PC-3 (cell line): Measurements from ENCODE around the gene SMPD3.

Source experiments
- EZH2 ChIP-seq: fragments of 300-600 bp; sonication (generic); IDR thresholded peaks from one replicate; pipeline ENCODE4 v1.6.1; 2017; ENCODE audit warnings: antibody characterized with exemption, mild to moderate bottlenecking, low read length; ENCODE audit not compliant: unreplicated experiment
- TF ChIP-seq, protein P1 (sequence below): fragments of 300-600 bp; sonication (generic); conservative IDR thresholded peaks from 2 replicates; pipeline ENCODE4 v1.5.1; 2017; ENCODE audit warnings: antibody characterized with exemption, low read depth, mild to moderate bottlenecking, low read length

DNA sequence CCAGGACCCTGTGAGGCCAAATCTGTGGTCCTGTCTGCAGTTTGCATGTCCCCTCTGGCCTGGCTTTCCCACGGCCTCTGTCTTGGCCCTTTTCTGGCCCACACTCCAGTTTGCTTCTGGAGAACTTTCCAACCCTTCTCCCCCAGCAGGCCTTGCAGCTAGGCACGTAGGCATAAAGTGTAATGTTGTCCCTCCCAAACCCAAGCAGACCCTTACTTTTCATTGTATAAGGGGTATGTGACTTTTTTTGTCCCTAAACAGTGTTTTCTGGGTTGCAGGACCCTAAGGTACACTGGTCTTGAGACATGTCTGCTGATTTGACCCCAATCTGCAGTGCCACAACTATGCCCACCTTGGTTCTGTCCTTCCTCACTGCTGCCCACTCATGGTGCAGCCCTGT is 15.6 kb upstream of the SMPD3 start:
- TF ChIP-seq, protein P1, sequence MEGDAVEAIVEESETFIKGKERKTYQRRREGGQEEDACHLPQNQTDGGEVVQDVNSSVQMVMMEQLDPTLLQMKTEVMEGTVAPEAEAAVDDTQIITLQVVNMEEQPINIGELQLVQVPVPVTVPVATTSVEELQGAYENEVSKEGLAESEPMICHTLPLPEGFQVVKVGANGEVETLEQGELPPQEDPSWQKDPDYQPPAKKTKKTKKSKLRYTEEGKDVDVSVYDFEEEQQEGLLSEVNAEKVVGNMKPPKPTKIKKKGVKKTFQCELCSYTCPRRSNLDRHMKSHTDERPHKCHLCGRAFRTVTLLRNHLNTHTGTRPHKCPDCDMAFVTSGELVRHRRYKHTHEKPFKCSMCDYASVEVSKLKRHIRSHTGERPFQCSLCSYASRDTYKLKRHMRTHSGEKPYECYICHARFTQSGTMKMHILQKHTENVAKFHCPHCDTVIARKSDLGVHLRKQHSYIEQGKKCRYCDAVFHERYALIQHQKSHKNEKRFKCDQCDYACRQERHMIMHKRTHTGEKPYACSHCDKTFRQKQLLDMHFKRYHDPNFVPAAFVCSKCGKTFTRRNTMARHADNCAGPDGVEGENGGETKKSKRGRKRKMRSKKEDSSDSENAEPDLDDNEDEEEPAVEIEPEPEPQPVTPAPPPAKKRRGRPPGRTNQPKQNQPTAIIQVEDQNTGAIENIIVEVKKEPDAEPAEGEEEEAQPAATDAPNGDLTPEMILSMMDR = no peak
- no peak for TF ChIP-seq EZH2
